ENCODE data around the gene AGPAT2. TPM values are rescaled to one million over a fixed set of nuclear protein-coding genes. Genes with fewer than 3 reads are reported as not detected.

The AGPAT2 gene
- total RNA-seq, 2 donors from 2014 or later = 94.2 to 275 TPM

DNA sequence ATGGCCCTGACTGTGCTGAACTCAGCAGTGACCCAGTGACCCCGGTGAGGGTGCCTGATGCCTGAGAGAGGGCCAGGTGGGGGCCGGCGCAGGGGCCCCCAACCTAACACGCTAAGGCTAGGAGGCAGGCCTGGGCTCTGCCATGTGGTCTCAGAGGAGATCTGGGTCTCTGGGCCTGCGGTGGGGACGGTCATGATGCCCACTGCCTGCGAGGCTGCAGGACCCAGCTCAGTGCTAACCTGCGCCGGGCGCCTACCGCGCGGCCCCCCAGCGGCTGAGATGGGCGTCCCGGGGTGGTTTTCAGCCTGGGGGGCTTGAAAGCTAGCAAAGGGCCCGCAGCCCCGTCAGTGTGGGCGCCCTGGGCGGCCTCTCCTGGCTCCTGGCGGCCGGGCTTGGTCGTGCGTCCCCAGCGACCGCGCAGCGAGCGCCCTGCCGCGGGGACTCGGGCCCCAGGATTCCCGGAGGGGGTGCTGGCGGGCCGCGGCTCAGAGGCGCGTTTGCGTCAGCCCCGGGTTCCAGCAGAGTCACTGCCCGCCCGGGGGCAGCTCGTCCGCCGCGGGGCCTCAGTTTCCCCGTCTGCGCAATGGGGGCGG, 22.1 kb downstream of the AGPAT2 start:
- Histone ChIP-seq H3K27ac (peak overlapping the region in 2 of 4 donors; percentile 5 to 8), H3K36me3 (replicated peaks in 1 of 2; ENCODE audit: insufficient read depth in 1 of 2, low read depth in 2 of 2) (no peaks in the 10 kb centered on the region), H3K4me1 (peaks cover 10% of the 10 kb centered on the region), H3K9me3 (no peaks in the 10 kb centered on the region), H3K27me3 (no peaks in the 10 kb centered on the region), H3K4me3 (no peak overlapping the region)
- no peak for TF ChIP-seq POLR2A (IDR thresholded peaks at IDR 0.05)
- TF ChIP-seq, protein P1, sequence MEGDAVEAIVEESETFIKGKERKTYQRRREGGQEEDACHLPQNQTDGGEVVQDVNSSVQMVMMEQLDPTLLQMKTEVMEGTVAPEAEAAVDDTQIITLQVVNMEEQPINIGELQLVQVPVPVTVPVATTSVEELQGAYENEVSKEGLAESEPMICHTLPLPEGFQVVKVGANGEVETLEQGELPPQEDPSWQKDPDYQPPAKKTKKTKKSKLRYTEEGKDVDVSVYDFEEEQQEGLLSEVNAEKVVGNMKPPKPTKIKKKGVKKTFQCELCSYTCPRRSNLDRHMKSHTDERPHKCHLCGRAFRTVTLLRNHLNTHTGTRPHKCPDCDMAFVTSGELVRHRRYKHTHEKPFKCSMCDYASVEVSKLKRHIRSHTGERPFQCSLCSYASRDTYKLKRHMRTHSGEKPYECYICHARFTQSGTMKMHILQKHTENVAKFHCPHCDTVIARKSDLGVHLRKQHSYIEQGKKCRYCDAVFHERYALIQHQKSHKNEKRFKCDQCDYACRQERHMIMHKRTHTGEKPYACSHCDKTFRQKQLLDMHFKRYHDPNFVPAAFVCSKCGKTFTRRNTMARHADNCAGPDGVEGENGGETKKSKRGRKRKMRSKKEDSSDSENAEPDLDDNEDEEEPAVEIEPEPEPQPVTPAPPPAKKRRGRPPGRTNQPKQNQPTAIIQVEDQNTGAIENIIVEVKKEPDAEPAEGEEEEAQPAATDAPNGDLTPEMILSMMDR (IDR thresholded peaks at IDR 0.05) = peak in 6 of 7 experiments; percentile 15 to 49 (median 33)
- 14% methylated on average over 49 of the region's 49 CpGs; no CpG with 5 or more reads in 1 of the 2 donors for WGBS, 2 donors
- intact Hi-C loops (cut with DNase I) = no loop called here
- ATAC-seq = no peak
- peak in 2 of 4 donors; percentile 40 to 48 for DNase-seq

DNA sequence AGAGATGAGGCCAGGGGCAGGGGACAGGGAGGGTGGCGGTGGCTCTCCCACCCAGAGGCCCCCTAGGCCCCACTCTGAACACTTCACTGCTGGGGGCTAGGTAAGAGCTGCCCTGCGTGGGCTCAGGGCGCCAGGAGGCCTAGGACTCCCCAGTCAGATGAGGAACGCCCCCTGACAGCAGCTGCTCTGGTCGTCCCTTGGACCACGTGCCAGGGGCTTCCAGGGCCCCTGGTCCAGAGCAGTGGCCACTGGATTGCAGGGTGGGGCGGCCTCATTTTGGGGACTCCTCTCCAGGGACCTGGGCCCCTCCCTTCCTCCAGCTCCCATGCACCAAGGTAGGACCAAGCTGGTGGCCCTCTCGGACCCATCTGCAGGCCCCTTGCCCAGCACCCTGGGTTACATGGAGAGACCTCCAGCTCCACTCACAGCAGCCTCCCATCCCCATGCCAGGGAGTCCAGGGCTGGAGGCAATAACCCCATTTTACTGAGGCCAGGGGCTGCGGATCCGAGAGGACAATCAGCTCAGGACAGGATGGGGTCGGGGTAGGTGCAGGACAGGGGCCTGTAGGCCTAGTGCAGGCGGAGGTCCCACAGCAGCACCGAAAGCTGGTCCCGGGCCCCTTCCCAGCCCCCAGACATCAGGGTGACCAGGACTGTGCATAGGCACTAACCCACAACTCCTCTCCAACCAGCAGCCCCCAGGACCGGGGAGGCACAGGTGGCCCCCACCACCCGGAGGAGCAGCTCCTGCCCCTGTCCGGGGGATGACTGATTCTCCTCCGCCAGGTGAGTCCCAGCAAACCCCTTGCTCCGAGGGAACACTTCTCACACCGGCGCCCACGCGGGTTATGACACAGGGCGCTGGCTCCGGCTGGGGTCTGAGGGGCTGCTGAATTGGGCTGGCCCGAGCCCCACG, 23.0 kb downstream of the AGPAT2 start:
- WGBS, 2 donors = 89 to 94% methylated on average over 6 to 22 of the region's 27 CpGs
- DNase-seq (no peak), ATAC-seq (no peak)
- peaks cover 10% of the 10 kb centered on the region for H3K4me1 ChIP-seq
- TF ChIP-seq, protein P1 (IDR thresholded peaks at IDR 0.05) = no peak
- TF ChIP-seq POLR2A (IDR thresholded peaks at IDR 0.05) = no peak
- H3K27ac ChIP-seq = peak overlapping the region in 1 of 4 donors; percentile 44
- H3K4me3 ChIP-seq = no peak overlapping the region
- intact Hi-C loops (cut with DNase I) = no loop called here
- H3K36me3 ChIP-seq (replicated peaks in 1 of 2; ENCODE audit: insufficient read depth in 1 of 2, low read depth in 2 of 2) = no peaks in the 10 kb centered on the region
- H3K27me3 ChIP-seq = no peaks in the 10 kb centered on the region
- H3K9me3 ChIP-seq = no peaks in the 10 kb centered on the region

DNA sequence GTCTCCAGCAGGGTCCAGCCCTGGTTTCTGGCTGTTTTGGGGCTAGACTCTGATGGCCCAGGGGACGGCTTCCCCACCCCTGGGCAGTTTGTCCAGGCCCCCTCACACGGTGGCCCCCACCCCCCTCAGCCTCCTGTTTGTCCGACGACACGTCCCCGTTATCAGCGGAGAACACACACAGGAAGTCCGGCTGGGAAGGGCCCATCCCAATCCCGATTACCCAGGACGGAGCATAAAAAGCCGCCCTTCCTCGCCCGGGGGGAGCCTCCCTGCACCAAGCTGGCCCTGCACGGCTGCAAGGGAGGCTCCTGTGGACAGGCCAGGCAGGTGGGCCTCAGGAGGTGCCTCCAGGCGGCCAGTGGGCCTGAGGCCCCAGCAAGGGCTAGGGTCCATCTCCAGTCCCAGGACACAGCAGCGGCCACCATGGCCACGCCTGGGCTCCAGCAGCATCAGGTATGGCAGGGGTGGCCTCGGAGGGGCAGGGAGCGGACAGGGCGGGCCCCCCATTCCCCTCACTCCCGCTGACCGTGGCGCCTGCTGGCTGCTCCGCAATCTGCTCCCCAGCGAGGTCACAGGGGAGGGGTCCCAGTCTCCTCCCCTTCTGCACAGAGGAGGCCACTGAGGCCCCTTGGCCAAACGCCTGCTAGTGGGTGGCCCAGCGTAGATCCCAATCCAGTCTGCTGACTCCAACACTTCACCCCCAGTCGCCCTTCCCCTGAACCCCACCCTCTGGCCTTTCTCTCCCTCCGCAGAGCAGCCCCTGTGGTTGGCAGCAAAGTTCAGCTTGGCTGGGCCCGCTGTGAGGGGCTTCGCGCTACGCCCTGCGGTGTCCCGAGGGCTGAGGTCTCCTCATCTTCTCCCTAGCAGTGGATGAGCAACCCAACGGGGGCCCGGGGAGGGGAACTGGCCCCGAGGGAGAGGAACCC, 24.3 kb downstream of the AGPAT2 start, which contains the start of gene EGFL7:
Gene EGFL7 (plus strand): TSS at position 261 of the 926 bp plus-strand sequence. CDS start 5,367 bp downstream, outside the sequence.
- Histone ChIP-seq H3K4me3 (no peak within 1 kb of the TSS), H3K27me3 (peaks cover 0 to 2% of the 10 kb centered on the region in 2 donors), H3K9me3 (no peaks in the 10 kb centered on the region), H3K4me1 (peaks cover 10% of the 10 kb centered on the region), H3K36me3 (replicated peaks in 1 of 2; ENCODE audit: insufficient read depth in 1 of 2, low read depth in 2 of 2) (no peaks in the 10 kb centered on the region), H3K27ac (peak within 1 kb of the TSS in 2 of 4 donors; percentile 36 to 44)
- TF ChIP-seq POLR2A (IDR thresholded peaks at IDR 0.05) = peak in 2 of 3 donors; percentile 54 to 56
- TF ChIP-seq, protein P1 (IDR thresholded peaks at IDR 0.05) = no peak
- DNase-seq (peak in 1 of 4 donors; percentile 38), ATAC-seq (peak; percentile 17)
- WGBS, 2 donors = 69 to 82% methylated on average over 13 to 37 of the region's 38 CpGs
- intact Hi-C loops (cut with DNase I) = no loop called here

DNA sequence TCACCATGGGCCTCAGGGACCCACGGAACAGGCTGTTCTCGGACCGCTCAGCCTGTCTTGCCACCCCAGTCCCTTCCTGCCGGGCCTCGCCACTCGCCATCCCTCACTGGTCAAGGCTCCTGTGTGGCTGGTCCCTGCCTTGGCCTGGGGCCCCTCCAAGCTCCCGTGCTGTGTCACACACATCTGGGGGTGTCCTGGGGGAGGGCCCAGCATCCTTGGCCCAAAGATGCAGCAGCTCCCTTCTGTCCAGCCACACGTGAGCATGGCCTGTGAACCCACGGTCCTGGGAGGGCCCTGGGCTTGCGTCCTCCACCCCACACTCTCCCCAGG, 25.0 kb downstream of the AGPAT2 start:
- no peaks in the 10 kb centered on the region for H3K36me3 ChIP-seq (replicated peaks in 1 of 2; ENCODE audit: insufficient read depth in 1 of 2, low read depth in 2 of 2)
- no peak for ATAC-seq
- 72 to 75% methylated on average over 5 to 10 of the region's 10 CpGs for WGBS, 2 donors
- H3K4me1 ChIP-seq = peaks cover 10% of the 10 kb centered on the region
- peaks cover 0 to 6% of the 10 kb centered on the region in 2 donors for H3K27me3 ChIP-seq
- no peak overlapping the region for H3K4me3 ChIP-seq
- no peak for TF ChIP-seq POLR2A (IDR thresholded peaks at IDR 0.05)
- TF ChIP-seq, protein P1 (IDR thresholded peaks at IDR 0.05) = no peak
- intact Hi-C loops (cut with DNase I) = no loop called here
- DNase-seq = no peak
- peak overlapping the region in 2 of 4 donors; percentile 34 to 36 for H3K27ac ChIP-seq
- no peaks in the 10 kb centered on the region for H3K9me3 ChIP-seq

Data from body of pancreas (tissue), 4 donors.